Activated CD8-positive, alpha-beta memory T cell treated with anti-CD3 and anti-CD28 coated beads for 36 hours (primary cell): Measurements from ENCODE around the gene RPUSD2. TPM values are rescaled to one million over a fixed set of nuclear protein-coding genes. Genes with fewer than 3 reads are reported as not detected.

Experiments used
- CTCF ChIA-PET: fragments of 350-600 bp; sonication (Branson Sonifier 250); formaldehyde crosslinking; loops from one replicate; lab custom pipeline; 2021; ENCODE audit warnings: antibody characterized with exemption; lab: Charles Lee
- POLR2A ChIA-PET: fragments of 350-600 bp; sonication (Branson Sonifier 250); formaldehyde crosslinking; loops from one replicate; lab custom pipeline; 2021; ENCODE audit warnings: antibody characterized with exemption; lab: Charles Lee
- total RNA-seq, 2 experiments: library from RNA; stranded (reverse); gene quantifications; one replicate each; pipeline ENCODE4 v1.2.3, GENCODE V29; 2021

Gene RPUSD2
- total RNA-seq, 2 experiments from 2014 or later: 23.8 to 24.4 TPM

DNA sequence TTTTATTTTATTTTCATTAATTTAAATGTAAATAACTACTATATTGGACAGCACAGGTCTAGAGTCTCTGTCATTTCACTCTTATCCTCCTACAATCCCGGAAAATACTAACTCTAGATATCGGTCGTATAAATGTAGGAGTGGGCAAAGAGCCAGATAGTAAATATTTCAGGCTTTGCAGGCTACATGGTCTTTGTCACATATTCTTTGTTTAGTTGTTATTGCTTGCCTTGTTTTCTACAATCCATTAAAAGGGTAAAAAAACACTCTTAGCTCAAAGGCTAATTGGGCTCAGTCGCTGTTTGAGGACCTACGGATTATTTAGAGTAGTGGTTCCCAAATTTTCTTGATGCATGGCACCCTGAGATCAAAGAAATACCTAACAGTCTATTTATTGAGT lies 26.7 kb downstream of the RPUSD2 start:
- ChIA-PET CTCF (interaction anchor here (1.1 kb wide), 2 partner anchors 11 to 99 kb away, joined by 3 to 4 read pairs; partner anchors contain the start of gene RAD51), POLR2A (no interaction called here)

DNA sequence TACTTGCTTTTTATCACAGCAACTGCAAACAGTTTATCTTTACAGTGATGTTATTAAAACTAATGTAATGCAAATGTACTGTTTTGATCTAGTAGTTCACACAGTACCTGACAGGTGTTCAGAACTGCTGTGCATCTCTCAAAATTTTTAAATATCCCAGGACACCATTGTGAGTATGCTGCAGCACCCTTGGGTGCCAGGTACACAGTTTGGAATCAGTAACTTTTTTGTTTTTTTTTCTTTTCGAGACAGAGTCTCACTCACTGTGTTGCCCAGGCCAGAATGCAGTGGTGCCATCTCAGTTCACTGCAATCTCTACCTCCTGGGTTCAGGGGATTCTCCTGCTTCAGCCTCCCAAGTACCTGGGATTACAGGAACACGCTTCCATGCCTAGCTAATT lies 27.9 kb downstream of the RPUSD2 start:
- CTCF ChIA-PET: no interaction called here
- POLR2A ChIA-PET: no interaction called here

DNA sequence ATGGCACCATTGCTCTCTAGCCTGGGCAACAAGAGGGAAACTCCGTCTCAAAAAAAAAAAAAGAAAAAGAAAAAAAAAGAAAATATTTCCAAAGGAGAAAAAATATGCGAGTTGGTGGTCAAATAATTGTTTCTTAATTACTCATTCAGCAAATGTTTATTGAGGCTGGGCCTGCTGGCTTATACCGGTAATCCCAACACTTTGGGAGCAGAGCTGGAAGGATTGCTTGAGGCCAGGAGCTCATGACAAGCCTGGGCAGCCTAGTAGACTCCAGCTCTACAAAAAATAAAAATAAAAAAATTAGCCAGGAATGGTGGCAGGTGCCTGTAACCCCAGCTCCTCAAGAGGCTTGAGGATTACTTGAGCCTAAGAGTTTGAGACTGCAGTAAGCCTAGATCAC lies 29.0 kb downstream of the RPUSD2 start:
- ChIA-PET POLR2A (no interaction called here), CTCF (interaction anchor here (1.0 kb wide), 1 partner anchor 9 kb away, joined by 3 read pairs; no protein-coding TSS in a partner anchor)

DNA sequence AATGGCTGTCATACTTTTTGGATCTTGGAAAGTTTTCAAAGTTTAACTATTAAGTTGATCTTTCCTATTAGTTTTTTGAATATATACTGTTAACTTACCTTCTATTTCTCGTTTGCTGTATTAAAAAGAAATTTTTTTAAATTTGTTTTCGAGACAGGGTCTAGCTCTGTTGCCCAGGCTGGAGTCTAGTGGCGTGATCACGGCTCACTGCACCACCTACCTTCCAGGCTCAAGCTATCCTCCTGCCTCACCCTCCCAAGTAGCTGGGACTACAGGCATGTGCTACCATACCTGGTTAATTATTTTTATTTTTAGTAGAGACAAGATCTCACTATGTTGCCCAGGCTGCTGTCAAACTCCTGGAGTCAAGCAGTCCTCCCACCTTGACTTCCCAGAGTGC lies 29.6 kb downstream of the RPUSD2 start:
- CTCF ChIA-PET: interaction anchor here (0.6 kb wide), 1 partner anchor 113 kb away, joined by 3 read pairs; no protein-coding TSS in a partner anchor
- POLR2A ChIA-PET: no interaction called here

DNA sequence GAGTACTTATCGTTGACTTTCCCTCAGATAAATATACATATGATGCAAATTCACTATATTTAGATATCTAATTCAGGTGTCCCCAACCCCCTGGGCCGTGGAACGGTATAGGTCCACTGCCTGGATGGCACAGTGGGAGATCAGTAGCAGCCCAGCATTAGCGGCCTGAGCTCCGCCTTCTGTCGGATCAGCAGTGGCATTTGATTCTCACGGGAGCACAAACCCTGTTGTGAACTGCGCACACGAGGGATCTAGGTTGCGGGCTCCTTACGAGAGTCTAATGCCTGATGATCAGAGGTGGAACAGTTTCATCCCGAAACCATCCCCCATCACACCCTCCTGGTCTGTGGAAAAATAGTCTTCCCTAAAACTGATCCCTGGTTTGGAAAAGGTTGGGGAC lies 31.9 kb downstream of the RPUSD2 start:
- ChIA-PET POLR2A (interaction anchor here (0.6 kb wide), 1 partner anchor 11 kb away, joined by 3 read pairs; no protein-coding TSS in a partner anchor), CTCF (no interaction called here)

DNA sequence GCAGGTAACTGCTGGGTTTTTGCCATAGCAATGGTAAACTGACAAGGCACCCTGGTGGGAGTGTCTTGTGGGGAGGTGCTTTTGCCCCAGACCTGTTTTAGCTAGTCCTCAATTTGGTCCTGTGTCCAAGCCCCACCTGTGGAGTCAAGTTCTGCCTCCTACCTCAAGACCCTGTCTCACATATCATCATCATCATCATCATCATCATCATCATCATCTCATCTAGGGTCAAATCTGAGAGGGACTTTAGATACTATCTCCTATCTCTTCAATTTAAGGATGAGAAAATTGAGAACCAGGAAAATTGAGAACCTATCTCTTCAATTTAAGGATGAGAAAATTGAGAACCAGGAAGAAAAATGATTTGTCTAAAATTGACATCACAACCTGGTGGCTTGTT lies 34.8 kb downstream of the RPUSD2 start:
- CTCF ChIA-PET: interaction anchor here (1.4 kb wide), 1 partner anchor 14 kb away, joined by 6 read pairs; no protein-coding TSS in a partner anchor
- POLR2A ChIA-PET: no interaction called here

DNA sequence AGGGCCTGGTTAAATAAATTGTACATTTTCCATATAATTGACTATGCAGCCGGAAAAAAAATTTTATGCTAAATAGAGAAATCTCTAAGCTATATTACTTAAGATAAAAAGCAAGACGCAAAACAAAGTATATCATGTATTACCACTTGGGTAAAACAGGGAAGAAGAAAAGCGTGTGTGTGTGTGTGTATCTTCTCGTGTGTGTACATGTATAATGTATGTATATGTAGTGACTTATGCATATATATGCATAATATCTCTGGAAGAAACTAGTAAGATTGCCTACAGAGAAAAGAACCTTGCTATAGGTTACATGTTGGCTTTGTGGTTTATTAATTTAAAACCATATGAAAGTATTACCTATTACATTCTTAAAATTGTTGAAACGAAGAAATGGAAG lies 44.0 kb downstream of the RPUSD2 start:
- ChIA-PET POLR2A (no interaction called here), CTCF (no interaction called here)

DNA sequence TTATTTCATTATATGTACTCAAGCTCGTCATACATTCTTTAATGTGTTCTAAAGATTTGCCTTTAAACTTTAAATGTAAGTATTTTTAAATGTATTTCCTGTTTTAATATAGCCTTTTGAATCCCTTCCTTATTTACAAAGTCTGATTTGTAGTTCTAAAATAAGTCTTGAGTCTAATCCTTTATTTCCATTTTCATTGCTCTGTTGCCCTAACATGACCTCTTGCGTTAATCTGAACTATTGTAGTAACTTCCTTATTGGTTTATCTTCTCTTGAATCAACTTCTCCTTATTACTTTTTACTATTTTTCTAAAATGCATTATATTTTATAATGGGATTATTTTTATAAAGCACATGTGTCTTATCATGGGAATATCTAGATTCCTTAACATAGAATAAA lies 48.9 kb downstream of the RPUSD2 start:
- POLR2A ChIA-PET: interaction anchor here (0.5 kb wide), 1 partner anchor 10 kb away, joined by 4 read pairs; no protein-coding TSS in a partner anchor
- CTCF ChIA-PET: interaction anchor here (0.6 kb wide), 1 partner anchor 58 kb away, joined by 3 read pairs; no protein-coding TSS in a partner anchor

DNA sequence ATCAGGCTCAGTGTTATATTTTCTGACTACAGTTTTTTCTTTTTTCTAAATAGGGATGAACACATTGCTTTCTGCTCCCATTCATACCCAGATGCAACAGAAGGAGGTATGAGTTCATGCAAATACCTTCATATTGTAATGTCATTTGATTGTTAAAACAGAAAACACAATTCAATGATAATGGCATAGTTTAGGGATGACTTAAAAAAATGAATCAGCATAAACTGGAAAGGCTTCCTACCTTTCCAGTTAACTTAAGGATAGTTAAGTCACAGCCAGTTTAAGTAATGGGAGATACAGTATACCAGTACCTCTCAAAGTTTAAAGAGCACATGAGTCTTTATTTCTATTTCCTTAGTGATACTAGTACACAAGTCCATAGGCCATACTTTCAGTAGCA lies 49.8 kb downstream of the RPUSD2 start:
- ChIA-PET CTCF (no interaction called here), POLR2A (no interaction called here)

DNA sequence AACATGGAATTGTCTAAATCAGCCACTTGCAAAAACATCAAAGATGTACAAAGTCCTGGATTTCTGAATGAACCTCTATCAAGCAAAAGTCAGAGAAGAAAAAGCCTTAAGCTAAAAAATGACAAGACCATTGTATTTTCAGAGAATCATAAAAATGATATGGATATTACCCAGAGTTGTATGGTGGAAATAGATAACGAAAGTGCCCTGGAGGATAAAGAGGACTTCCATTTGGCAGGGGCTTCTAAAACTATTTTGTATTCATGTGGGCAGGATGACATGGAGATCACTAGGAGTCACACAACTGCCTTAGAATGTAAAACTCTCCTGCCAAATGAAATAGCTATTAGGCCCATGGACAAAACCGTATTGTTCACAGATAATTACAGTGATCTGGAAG lies 54.3 kb downstream of the RPUSD2 start:
- ChIA-PET POLR2A (no interaction called here), CTCF (no interaction called here)

Other genes starting within 250 kb of the RPUSD2 start
- gene INAFM2, start 245.6 kb upstream of the RPUSD2 start, total RNA-seq: 10 to 100 TPM; 15.4 to 19.3 TPM
- under 1 TPM; 0.17 to 0.34 TPM for gene CCDC9B, start 228.4 kb upstream of the RPUSD2 start, total RNA-seq
- not detected for gene PHGR1, start 218.3 kb upstream of the RPUSD2 start, total RNA-seq
- gene DISP2, start 211.1 kb upstream of the RPUSD2 start, total RNA-seq: under 1 TPM; 0.15 to 0.36 TPM
- gene KNSTRN, start 186.6 kb upstream of the RPUSD2 start, total RNA-seq: 10 to 100 TPM; 50.1 to 60.9 TPM
- gene IVD, start 163.5 kb upstream of the RPUSD2 start, total RNA-seq: 10 to 100 TPM; 68.8 to 72.3 TPM
- 10 to 100 TPM; 23.0 to 23.5 TPM for gene BAHD1, start 128.3 kb upstream of the RPUSD2 start, total RNA-seq
- 10 to 100 TPM; 11.2 to 11.7 TPM for gene CHST14, start 98.3 kb upstream of the RPUSD2 start, total RNA-seq
- 10 to 100 TPM; 29.4 to 33.5 TPM for gene CCDC32, start 4.3 kb upstream of the RPUSD2 start, total RNA-seq
- gene KNL1, start 24.9 kb downstream of the RPUSD2 start, total RNA-seq: 10 to 100 TPM; 22.1 to 22.5 TPM
- gene RAD51, start 125.9 kb downstream of the RPUSD2 start, total RNA-seq: 10 to 100 TPM; 63.8 to 69.5 TPM
- gene RMDN3, start 186.0 kb downstream of the RPUSD2 start, total RNA-seq: 10 to 100 TPM; 39.4 to 43.4 TPM
- 10 to 100 TPM; 32.0 to 32.9 TPM for gene GCHFR, start 194.8 kb downstream of the RPUSD2 start, total RNA-seq
- under 1 TPM; 0.25 to 0.44 TPM for gene C15orf62, start 200.7 kb downstream of the RPUSD2 start, total RNA-seq
- 10 to 100 TPM; 21.9 to 22.3 TPM for gene ZFYVE19, start 237.8 kb downstream of the RPUSD2 start, total RNA-seq
- gene DNAJC17, start 238.2 kb downstream of the RPUSD2 start, total RNA-seq: 10 to 100 TPM; 44.9 to 48.1 TPM